ENCODE results near the gene POFUT1.
"Not testable (repeated sequence)": the region's sequence is repeated elsewhere in the genome, so short reads cannot be mapped to it uniquely, and the experiment has no call there.

The POFUT1 gene

GRCh38 chr20:32207626-32208498 is at the start of gene POFUT1, which contains the start of gene PLAGL2:
Gene POFUT1 (plus strand): TSS chr20:32207880. CDS start chr20:32207942, 62 bp downstream.
Gene PLAGL2 (minus strand): TSS chr20:32207743. CDS start chr20:32202178, 5,565 bp downstream.
- DNase-seq (ENCODE audit: low read depth): no peak

- no peak for DNase-seq (ENCODE audit: low read depth)
These were observed 49.3 kb upstream of the POFUT1 start for GRCh38 chr20:32158351-32158750.

GRCh38 chr20:32158943-32159660 is 48.6 kb upstream of the POFUT1 start:
- DNase-seq (ENCODE audit: low read depth): no peak

GRCh38 chr20:32159766-32160221 is 47.9 kb upstream of the POFUT1 start:
- no peak for DNase-seq (ENCODE audit: low read depth)

GRCh38 chr20:32160341-32160740 is 47.3 kb upstream of the POFUT1 start:
- DNase-seq (ENCODE audit: low read depth): no peak

GRCh38 chr20:32162351-32162750 is 45.3 kb upstream of the POFUT1 start:
- DNase-seq (ENCODE audit: low read depth): no peak

GRCh38 chr20:32163951-32164350 is 43.7 kb upstream of the POFUT1 start:
- DNase-seq (ENCODE audit: low read depth): no peak

- DNase-seq (ENCODE audit: low read depth): no peak
These were observed 42.5 kb upstream of the POFUT1 start for GRCh38 chr20:32164984-32165735.

GRCh38 chr20:32165836-32166545 is 41.7 kb upstream of the POFUT1 start:
- DNase-seq (ENCODE audit: low read depth): no peak

GRCh38 chr20:32167552-32167951 is 40.1 kb upstream of the POFUT1 start:
- no peak for DNase-seq (ENCODE audit: low read depth)

GRCh38 chr20:32168184-32168910 is 39.3 kb upstream of the POFUT1 start:
- no peak for DNase-seq (ENCODE audit: low read depth)

- not testable (repeated sequence) for DNase-seq (ENCODE audit: low read depth)
These were observed 30.0 kb upstream of the POFUT1 start for GRCh38 chr20:32177696-32178095.

- DNase-seq (ENCODE audit: low read depth): no peak
These were observed 28.2 kb upstream of the POFUT1 start for GRCh38 chr20:32179515-32179914.

GRCh38 chr20:32179934-32180333 is 27.7 kb upstream of the POFUT1 start:
- DNase-seq (ENCODE audit: low read depth): no peak

- no peak for DNase-seq (ENCODE audit: low read depth)
These were observed 26.1 kb upstream of the POFUT1 start for GRCh38 chr20:32181606-32182005.

GRCh38 chr20:32183947-32184635 is 23.6 kb upstream of the POFUT1 start:
- DNase-seq (ENCODE audit: low read depth): no peak

- DNase-seq (ENCODE audit: low read depth): no peak
These were observed 22.6 kb upstream of the POFUT1 start for GRCh38 chr20:32184961-32185603.

GRCh38 chr20:32186506-32186905 is 21.2 kb upstream of the POFUT1 start:
- no peak for DNase-seq (ENCODE audit: low read depth)

GRCh38 chr20:32188376-32189122 is 19.1 kb upstream of the POFUT1 start:
- DNase-seq (ENCODE audit: low read depth): no peak
